Gastrocnemius medialis (tissue), 4 donors: Measurements from ENCODE around the gene RAB22A.

Experiments
- CTCF ChIP-seq, 5 experiments: fragments of 450-650 bp in 3 of 5; fragments of 200-600 bp in 2 of 5; sonication (generic) in 2 of 5; IDR thresholded peaks in 4 of 5; conservative IDR thresholded peaks in 1 of 5; 1 replicate in 4 of 5; 2 replicates in 1 of 5; pipeline ENCODE4 v1.5.1; 2016 to 2019; ENCODE audit warnings: antibody characterized with exemption in 5 of 5, mild to moderate bottlenecking in 3 of 5, moderate library complexity in 3 of 5
- POLR2A ChIP-seq, 2 donors: fragments of 450-650 bp; IDR thresholded peaks; one replicate each; pipeline ENCODE4 v1.6.1; 2017; ENCODE audit warnings: antibody characterized with exemption in 2 of 2, mild to moderate bottlenecking in 2 of 2, moderate library complexity in 2 of 2

- TF ChIP-seq CTCF (IDR thresholded peaks at IDR 0.05 in 4 of 5, conservative IDR thresholded peaks at IDR 0.05 in 1 of 5) (no peak), POLR2A (IDR thresholded peaks at IDR 0.05) (no peak)
Measured at GRCh38 chr20:58306421-58307261, 2.9 kb upstream of the RAB22A start.
